Prostate gland (tissue), 2 donors: ENCODE results near the gene KLHL29.

Source experiments
- POLR2A ChIP-seq: fragments of 450-650 bp; IDR thresholded peaks from one replicate; pipeline ENCODE4 v1.6.1; 2016; ENCODE audit warnings: antibody characterized with exemption, mild to moderate bottlenecking
- POLR2AphosphoS5 ChIP-seq: sonication (generic); formaldehyde crosslinking; IDR thresholded peaks from one replicate; pipeline ENCODE4 v1.6.1; 2017; ENCODE audit warnings: antibody characterized with exemption
- TF ChIP-seq, protein P1 (sequence below), 4 experiments: fragments of 200-600 bp in 2 of 4; fragments of 450-650 bp in 2 of 4; sonication (generic) in 2 of 4; IDR thresholded peaks; 1 replicate in 3 of 4; 2 replicates in 1 of 4; pipeline ENCODE4 v1.5.1; 2016 to 2019; ENCODE audit warnings: antibody characterized with exemption in 4 of 4, mild to moderate bottlenecking in 2 of 4, moderate library complexity in 2 of 4

DNA sequence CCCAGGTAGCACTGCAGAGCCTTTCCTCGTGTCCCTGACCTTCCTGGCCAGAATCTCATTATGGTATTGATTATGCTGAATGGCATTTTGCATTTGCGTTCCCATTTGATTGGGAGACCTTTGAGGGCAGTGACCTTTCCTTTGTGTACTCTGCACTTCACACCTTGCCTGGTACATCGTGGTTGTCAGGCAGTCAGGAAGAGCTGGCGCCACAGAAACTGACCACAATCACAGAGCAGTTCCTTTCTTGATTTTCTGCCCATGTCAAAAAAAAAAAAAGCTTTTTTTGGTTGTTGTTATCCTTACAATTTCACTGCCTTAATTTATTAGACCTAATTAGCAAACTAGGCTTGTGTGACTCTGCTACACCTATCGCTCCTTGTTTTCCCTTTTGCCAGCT lies 8.9 kb upstream of the KLHL29 start:
- TF ChIP-seq, protein P1, sequence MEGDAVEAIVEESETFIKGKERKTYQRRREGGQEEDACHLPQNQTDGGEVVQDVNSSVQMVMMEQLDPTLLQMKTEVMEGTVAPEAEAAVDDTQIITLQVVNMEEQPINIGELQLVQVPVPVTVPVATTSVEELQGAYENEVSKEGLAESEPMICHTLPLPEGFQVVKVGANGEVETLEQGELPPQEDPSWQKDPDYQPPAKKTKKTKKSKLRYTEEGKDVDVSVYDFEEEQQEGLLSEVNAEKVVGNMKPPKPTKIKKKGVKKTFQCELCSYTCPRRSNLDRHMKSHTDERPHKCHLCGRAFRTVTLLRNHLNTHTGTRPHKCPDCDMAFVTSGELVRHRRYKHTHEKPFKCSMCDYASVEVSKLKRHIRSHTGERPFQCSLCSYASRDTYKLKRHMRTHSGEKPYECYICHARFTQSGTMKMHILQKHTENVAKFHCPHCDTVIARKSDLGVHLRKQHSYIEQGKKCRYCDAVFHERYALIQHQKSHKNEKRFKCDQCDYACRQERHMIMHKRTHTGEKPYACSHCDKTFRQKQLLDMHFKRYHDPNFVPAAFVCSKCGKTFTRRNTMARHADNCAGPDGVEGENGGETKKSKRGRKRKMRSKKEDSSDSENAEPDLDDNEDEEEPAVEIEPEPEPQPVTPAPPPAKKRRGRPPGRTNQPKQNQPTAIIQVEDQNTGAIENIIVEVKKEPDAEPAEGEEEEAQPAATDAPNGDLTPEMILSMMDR (IDR thresholded peaks at IDR 0.05) = no peak
- TF ChIP-seq POLR2A = no peak
- TF ChIP-seq POLR2AphosphoS5 = no peak
